Neural cell (in vitro differentiated cells): Measurements from ENCODE around the gene IGF2BP3. TPM values are rescaled to one million over a fixed set of nuclear protein-coding genes. Genes with fewer than 3 reads are reported as not detected.

Source experiments
- H2AFZ ChIP-seq: fragments of 200-600, 300-800 bp; sonication (generic), shearing (Covaris generic); 2 replicates; pipeline ENCODE4 v1.6.0; 2014; ENCODE audit warnings: low read depth, mild to moderate bottlenecking, antibody characterized with exemption, low read length, moderate library complexity
- H3F3A ChIP-seq: fragments of 200-600 bp; shearing (Covaris generic); 2 replicates; pipeline ENCODE4 v1.6.1; 2016; ENCODE audit warnings: mild to moderate bottlenecking, moderate library complexity, mixed read lengths, antibody characterized with exemption, low read length; ENCODE audit not compliant: insufficient read depth, poor library complexity, severe bottlenecking
- H3K27ac ChIP-seq: fragments of 200-600, 300-800 bp; sonication (generic), shearing (Covaris generic); 2 replicates; pipeline ENCODE4 v1.5.1; 2014; ENCODE audit warnings: mild to moderate bottlenecking, low read length, moderate library complexity
- H3K27me3 ChIP-seq: fragments of 300-800, 200-600 bp; sonication (generic), shearing (Covaris generic); 2 replicates; pipeline ENCODE4 v1.6.0; 2014; ENCODE audit warnings: mild to moderate bottlenecking, low read depth, low read length, moderate library complexity; ENCODE audit not compliant: insufficient read depth
- H3K36me3 ChIP-seq: fragments of 300-800, 200-600 bp; sonication (generic), shearing (Covaris generic); 2 replicates; pipeline ENCODE4 v1.5.1; 2014; ENCODE audit warnings: mild to moderate bottlenecking, antibody characterized with exemption, low read length, moderate library complexity; ENCODE audit not compliant: insufficient read depth
- H3K4me2 ChIP-seq: fragments of 300-800, 200-600 bp; sonication (generic), shearing (Covaris generic); 2 replicates; pipeline ENCODE4 v1.6.0; 2014; ENCODE audit warnings: mild to moderate bottlenecking, low read length
- H3K4me3 ChIP-seq: fragments of 300-800, 200-600 bp; sonication (generic), shearing (Covaris generic); 2 replicates; pipeline ENCODE4 v1.5.1; 2014; ENCODE audit warnings: mild to moderate bottlenecking, low read length, moderate library complexity
- H3K79me2 ChIP-seq: fragments of 200-600 bp; shearing (Covaris generic); replicated peaks from 2 replicates; pipeline ENCODE4 v1.6.0; 2014; ENCODE audit warnings: mild to moderate bottlenecking, low read length, moderate library complexity; ENCODE audit not compliant: insufficient read depth
- H3K9ac ChIP-seq: fragments of 300-800, 200-600 bp; sonication (generic), shearing (Covaris generic); 2 replicates; pipeline ENCODE4 v1.6.1; 2016; ENCODE audit warnings: mild to moderate bottlenecking, low read length, mixed read lengths
- H3K9me2 ChIP-seq: fragments of 200-600 bp; shearing (Covaris generic); 2 replicates; pipeline ENCODE4 v1.6.1; 2016; ENCODE audit warnings: mild to moderate bottlenecking, low read length, mixed read lengths; ENCODE audit not compliant: insufficient read depth
- H3K9me3 ChIP-seq: fragments of 200-600, 300-800 bp; sonication (generic), shearing (Covaris generic); 2 replicates; pipeline ENCODE4 v1.6.1; 2016; ENCODE audit warnings: mild to moderate bottlenecking, mixed run types, low read length, moderate library complexity, mixed read lengths
- H4K20me1 ChIP-seq: fragments of 200-600 bp; shearing (Covaris generic); 2 replicates; pipeline ENCODE4 v1.6.1; 2016; ENCODE audit warnings: mild to moderate bottlenecking, mixed run types; ENCODE audit not compliant: insufficient read depth
- EP300 ChIP-seq: fragments of 450-650 bp; conservative IDR thresholded peaks from 2 replicates; pipeline ENCODE4 v1.6.1; 2014; ENCODE audit warnings: antibody characterized with exemption, mild to moderate bottlenecking, moderate library complexity; ENCODE audit not compliant: poor library complexity, severe bottlenecking
- EZH2 ChIP-seq: fragments of 200-600, 300-800 bp; shearing (Covaris generic), sonication (generic); IDR thresholded peaks from 2 replicates; pipeline ENCODE4 v1.6.1; 2014; ENCODE audit warnings: antibody characterized with exemption, low read length, borderline replicate concordance, mild to moderate bottlenecking; ENCODE audit not compliant: insufficient read depth, poor library complexity, severe bottlenecking
- MXI1 ChIP-seq: fragments of 450-650 bp; conservative IDR thresholded peaks from 2 replicates; pipeline ENCODE4 v1.6.1; 2014; ENCODE audit warnings: antibody characterized with exemption, mild to moderate bottlenecking; ENCODE audit not compliant: poor library complexity, severe bottlenecking
- POLR2AphosphoS5 ChIP-seq: IDR thresholded peaks from 2 replicates; pipeline ENCODE4 v1.6.1; 2012
- RAD21 ChIP-seq: fragments of 450-650 bp; conservative IDR thresholded peaks from 2 replicates; pipeline ENCODE4 v1.6.1; 2014; ENCODE audit warnings: antibody characterized with exemption, mild to moderate bottlenecking, moderate library complexity
- SMC3 ChIP-seq: fragments of 450-650 bp; conservative IDR thresholded peaks from 2 replicates; pipeline ENCODE4 v1.6.1; 2014; ENCODE audit warnings: antibody characterized with exemption, mild to moderate bottlenecking, moderate library complexity; ENCODE audit not compliant: poor library complexity
- TAF1 ChIP-seq: IDR thresholded peaks from 2 replicates; pipeline ENCODE4 v1.6.1; 2012; ENCODE audit warnings: low read depth
- polyA plus RNA-seq: library from polyadenylated mRNA; depleted of rRNA; stranded (reverse); fragments of >200 nt; gene quantifications from 2 replicates; pipeline ENCODE4 v1.2.3, GENCODE V29; 2014
- TF ChIP-seq, protein P1 (sequence below): fragments of 450-650 bp; IDR thresholded peaks from 2 replicates; pipeline ENCODE4 v1.5.1; 2014; ENCODE audit warnings: antibody characterized with exemption, mild to moderate bottlenecking, moderate library complexity; ENCODE audit not compliant: poor library complexity, severe bottlenecking
- TF ChIP-seq, protein P2 (sequence below): IDR thresholded peaks from 2 replicates; pipeline ENCODE4 v1.6.1; 2012; ENCODE audit warnings: borderline replicate concordance

The IGF2BP3 gene
- polyA plus RNA-seq, 1 donor from 2014 or later, result 29.6 TPM

DNA sequence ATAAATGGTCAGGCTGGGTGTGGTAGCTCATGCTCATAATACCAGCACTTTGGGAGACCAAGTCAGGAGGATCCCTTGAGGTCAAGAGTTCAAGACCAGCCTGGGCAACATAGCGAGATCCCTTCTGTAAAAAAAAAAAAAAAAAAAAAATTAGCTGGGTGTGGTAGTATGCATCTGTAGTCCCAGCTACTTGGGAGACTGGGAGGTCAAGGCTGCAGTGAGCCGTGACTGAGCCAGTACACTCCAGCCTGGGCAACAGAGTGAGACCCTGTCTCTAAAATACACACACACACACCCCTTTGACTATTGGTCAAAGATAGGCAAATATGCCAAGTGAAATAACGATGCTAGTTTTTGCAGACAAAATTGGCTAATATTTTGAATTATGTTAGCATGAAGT, 80.6 kb downstream of the IGF2BP3 start:
- H4K20me1 ChIP-seq, result no peaks in the 10 kb centered on the region
- no peaks in the 10 kb centered on the region for H3K27me3 ChIP-seq
- no peaks in the 10 kb centered on the region for H3K9me3 ChIP-seq
- no peaks in the 10 kb centered on the region for H3K36me3 ChIP-seq
- no peak overlapping the region for H3K9ac ChIP-seq
- no peaks in the 10 kb centered on the region for H3K9me2 ChIP-seq
- no peak overlapping the region for H3K4me3 ChIP-seq
- H3K4me2 ChIP-seq, result no peak overlapping the region
- no peak overlapping the region for H3K27ac ChIP-seq
- TF ChIP-seq, protein P1, sequence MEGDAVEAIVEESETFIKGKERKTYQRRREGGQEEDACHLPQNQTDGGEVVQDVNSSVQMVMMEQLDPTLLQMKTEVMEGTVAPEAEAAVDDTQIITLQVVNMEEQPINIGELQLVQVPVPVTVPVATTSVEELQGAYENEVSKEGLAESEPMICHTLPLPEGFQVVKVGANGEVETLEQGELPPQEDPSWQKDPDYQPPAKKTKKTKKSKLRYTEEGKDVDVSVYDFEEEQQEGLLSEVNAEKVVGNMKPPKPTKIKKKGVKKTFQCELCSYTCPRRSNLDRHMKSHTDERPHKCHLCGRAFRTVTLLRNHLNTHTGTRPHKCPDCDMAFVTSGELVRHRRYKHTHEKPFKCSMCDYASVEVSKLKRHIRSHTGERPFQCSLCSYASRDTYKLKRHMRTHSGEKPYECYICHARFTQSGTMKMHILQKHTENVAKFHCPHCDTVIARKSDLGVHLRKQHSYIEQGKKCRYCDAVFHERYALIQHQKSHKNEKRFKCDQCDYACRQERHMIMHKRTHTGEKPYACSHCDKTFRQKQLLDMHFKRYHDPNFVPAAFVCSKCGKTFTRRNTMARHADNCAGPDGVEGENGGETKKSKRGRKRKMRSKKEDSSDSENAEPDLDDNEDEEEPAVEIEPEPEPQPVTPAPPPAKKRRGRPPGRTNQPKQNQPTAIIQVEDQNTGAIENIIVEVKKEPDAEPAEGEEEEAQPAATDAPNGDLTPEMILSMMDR, result no peak
- TF ChIP-seq POLR2AphosphoS5 (no peak), TAF1 (no peak), SMC3 (no peak), RAD21 (no peak), EZH2 (no peak), EP300 (no peak), MXI1 (no peak)
- TF ChIP-seq, protein P2, sequence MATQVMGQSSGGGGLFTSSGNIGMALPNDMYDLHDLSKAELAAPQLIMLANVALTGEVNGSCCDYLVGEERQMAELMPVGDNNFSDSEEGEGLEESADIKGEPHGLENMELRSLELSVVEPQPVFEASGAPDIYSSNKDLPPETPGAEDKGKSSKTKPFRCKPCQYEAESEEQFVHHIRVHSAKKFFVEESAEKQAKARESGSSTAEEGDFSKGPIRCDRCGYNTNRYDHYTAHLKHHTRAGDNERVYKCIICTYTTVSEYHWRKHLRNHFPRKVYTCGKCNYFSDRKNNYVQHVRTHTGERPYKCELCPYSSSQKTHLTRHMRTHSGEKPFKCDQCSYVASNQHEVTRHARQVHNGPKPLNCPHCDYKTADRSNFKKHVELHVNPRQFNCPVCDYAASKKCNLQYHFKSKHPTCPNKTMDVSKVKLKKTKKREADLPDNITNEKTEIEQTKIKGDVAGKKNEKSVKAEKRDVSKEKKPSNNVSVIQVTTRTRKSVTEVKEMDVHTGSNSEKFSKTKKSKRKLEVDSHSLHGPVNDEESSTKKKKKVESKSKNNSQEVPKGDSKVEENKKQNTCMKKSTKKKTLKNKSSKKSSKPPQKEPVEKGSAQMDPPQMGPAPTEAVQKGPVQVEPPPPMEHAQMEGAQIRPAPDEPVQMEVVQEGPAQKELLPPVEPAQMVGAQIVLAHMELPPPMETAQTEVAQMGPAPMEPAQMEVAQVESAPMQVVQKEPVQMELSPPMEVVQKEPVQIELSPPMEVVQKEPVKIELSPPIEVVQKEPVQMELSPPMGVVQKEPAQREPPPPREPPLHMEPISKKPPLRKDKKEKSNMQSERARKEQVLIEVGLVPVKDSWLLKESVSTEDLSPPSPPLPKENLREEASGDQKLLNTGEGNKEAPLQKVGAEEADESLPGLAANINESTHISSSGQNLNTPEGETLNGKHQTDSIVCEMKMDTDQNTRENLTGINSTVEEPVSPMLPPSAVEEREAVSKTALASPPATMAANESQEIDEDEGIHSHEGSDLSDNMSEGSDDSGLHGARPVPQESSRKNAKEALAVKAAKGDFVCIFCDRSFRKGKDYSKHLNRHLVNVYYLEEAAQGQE, result no peak
- no peak overlapping the region for H2AFZ ChIP-seq
- H3K79me2 ChIP-seq, result peaks cover 20% of the 10 kb centered on the region
- no peaks in the 10 kb centered on the region for H3F3A ChIP-seq

DNA sequence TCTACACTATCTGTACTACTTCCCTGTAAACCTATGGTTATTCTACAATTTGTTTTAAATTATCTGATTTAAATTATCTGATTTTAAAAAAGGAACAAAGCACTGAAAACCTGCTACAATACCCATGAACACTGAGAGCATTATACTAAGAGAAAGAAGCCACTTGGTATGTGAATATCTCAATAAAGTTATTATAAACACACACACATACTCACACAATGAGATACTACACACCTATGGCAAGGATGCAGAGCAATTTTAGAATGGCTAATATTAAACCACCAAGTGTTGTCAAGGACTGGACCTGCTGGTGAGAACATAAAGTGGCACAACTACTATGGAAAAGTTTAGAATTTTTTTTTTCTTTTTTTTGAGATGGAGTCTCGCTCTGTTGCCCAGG, 82.7 kb downstream of the IGF2BP3 start:
- no peak overlapping the region for H3K4me2 ChIP-seq
- no peaks in the 10 kb centered on the region for H3K9me2 ChIP-seq
- H4K20me1 ChIP-seq, result no peaks in the 10 kb centered on the region
- H3F3A ChIP-seq, result no peaks in the 10 kb centered on the region
- no peaks in the 10 kb centered on the region for H3K36me3 ChIP-seq
- TF ChIP-seq, protein P1, result no peak
- TF ChIP-seq POLR2AphosphoS5 (no peak), EP300 (no peak), RAD21 (no peak), SMC3 (no peak), MXI1 (no peak), EZH2 (no peak), TAF1 (no peak)
- TF ChIP-seq, protein P2, result no peak
- no peak overlapping the region for H3K27ac ChIP-seq
- no peak overlapping the region for H3K4me3 ChIP-seq
- peaks cover 28% of the 10 kb centered on the region for H3K79me2 ChIP-seq
- no peaks in the 10 kb centered on the region for H3K9me3 ChIP-seq
- no peak overlapping the region for H2AFZ ChIP-seq
- no peaks in the 10 kb centered on the region for H3K27me3 ChIP-seq
- H3K9ac ChIP-seq, result no peak overlapping the region
